ENCODE results near the gene KDM4B.

The KDM4B gene

GRCh38 chr19:5071579-5071978, 102.7 kb downstream of the KDM4B start:
- no peak for DNase-seq (ENCODE audit: low read depth)

GRCh38 chr19:5072115-5072514, 103.2 kb downstream of the KDM4B start:
- DNase-seq (ENCODE audit: low read depth) = no peak

GRCh38 chr19:5073153-5073844, 104.4 kb downstream of the KDM4B start:
- DNase-seq (ENCODE audit: low read depth) = no peak

GRCh38 chr19:5074407-5074806, 105.5 kb downstream of the KDM4B start:
- no peak for DNase-seq (ENCODE audit: low read depth)

GRCh38 chr19:5074830-5075394, 106.0 kb downstream of the KDM4B start:
- no peak for DNase-seq (ENCODE audit: low read depth)

GRCh38 chr19:5075597-5075996, 106.7 kb downstream of the KDM4B start:
- DNase-seq (ENCODE audit: low read depth) = no peak

- DNase-seq (ENCODE audit: low read depth) = no peak
Measured at GRCh38 chr19:5076440-5077208, 107.7 kb downstream of the KDM4B start.

GRCh38 chr19:5077209-5077515, 108.2 kb downstream of the KDM4B start:
- DNase-seq (ENCODE audit: low read depth) = no peak

- DNase-seq (ENCODE audit: low read depth) = no peak
Measured at GRCh38 chr19:5078182-5078581, 109.3 kb downstream of the KDM4B start.

GRCh38 chr19:5078666-5079065, 109.8 kb downstream of the KDM4B start:
- DNase-seq (ENCODE audit: low read depth) = no peak

- DNase-seq (ENCODE audit: low read depth) = no peak
Measured at GRCh38 chr19:5079071-5079774, 110.3 kb downstream of the KDM4B start.

- no peak for DNase-seq (ENCODE audit: low read depth)
Measured at GRCh38 chr19:5080030-5080654, 111.2 kb downstream of the KDM4B start.

- DNase-seq (ENCODE audit: low read depth) = no peak
Measured at GRCh38 chr19:5080809-5081208, 111.9 kb downstream of the KDM4B start.

- DNase-seq (ENCODE audit: low read depth) = no peak
Measured at GRCh38 chr19:5081443-5082161, 112.7 kb downstream of the KDM4B start.

- no peak for DNase-seq (ENCODE audit: low read depth)
Measured at GRCh38 chr19:5083547-5083965, 114.6 kb downstream of the KDM4B start.

- DNase-seq (ENCODE audit: low read depth) = no peak
Measured at GRCh38 chr19:5085566-5085965, 116.7 kb downstream of the KDM4B start.

- DNase-seq (ENCODE audit: low read depth) = no peak
Measured at GRCh38 chr19:5086230-5086629, 117.3 kb downstream of the KDM4B start.

GRCh38 chr19:5086725-5087439, 118.0 kb downstream of the KDM4B start:
- no peak for DNase-seq (ENCODE audit: low read depth)

- DNase-seq (ENCODE audit: low read depth) = no peak
Measured at GRCh38 chr19:5089283-5089682, 120.4 kb downstream of the KDM4B start.

GRCh38 chr19:5090465-5091017, 121.6 kb downstream of the KDM4B start:
- DNase-seq (ENCODE audit: low read depth) = no peak
